GM18505 (cell line): ENCODE data around the gene PLOD3.
"Not testable (repeated sequence)": the region's sequence is repeated elsewhere in the genome, so short reads cannot be mapped to it uniquely, and the experiment has no call there.

Experiments used
- ATAC-seq: cut with Tn5 transposase; IDR thresholded peaks from one replicate; pipeline ENCODE4 v1.9.1; 2021; ENCODE audit not compliant: unreplicated experiment
- POLR2A ChIP-seq: IDR thresholded peaks from 4 replicates; pipeline ENCODE4 v1.6.1; 2011; ENCODE audit warnings: borderline replicate concordance; ENCODE audit not compliant: insufficient read depth, insufficient read length; ENCODE audit errors: extremely low read depth

Gene PLOD3

DNA sequence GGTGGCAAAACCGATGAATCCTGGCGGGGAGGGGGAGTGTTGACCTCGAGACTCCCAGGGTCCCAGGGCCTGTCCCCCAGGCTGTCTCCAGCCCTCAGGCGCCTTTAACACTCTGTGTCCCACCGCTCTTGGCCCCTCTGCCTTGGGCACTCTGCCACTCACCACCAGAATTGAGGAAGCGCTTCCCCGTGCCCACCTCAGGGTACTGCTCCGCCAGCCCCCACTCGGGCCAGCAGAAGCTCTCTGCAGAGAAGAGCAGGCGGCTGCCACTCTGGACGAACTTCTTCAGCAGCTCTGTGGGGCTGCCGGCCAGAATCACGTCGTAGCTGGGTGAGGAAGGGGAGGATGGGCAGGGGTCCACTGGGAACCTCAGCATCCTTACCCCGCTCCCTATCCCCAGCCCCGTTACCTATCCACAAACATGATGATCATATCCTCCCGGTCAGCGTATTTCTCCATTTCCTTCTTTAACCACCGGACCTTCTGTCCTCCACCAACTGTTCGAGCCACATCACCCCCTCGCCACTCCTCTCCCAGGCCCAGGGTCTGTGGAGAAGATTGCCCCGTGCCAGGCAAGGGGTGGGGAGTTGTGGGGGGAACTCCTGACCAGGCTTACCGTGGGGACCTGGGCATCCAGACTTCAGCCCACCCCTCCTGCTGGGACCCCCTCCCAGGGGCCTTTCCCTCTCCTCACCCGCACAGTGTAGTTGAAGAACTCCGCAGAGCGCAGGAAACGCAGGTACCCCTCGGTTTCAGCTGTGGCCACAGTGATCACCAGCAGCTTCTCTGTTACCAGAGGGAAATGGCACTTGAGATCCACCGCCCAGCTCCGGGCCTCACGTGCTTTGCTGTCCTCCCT is 1.2 kb downstream of the PLOD3 start:
- no peak for TF ChIP-seq POLR2A
- ATAC-seq: no peak

DNA sequence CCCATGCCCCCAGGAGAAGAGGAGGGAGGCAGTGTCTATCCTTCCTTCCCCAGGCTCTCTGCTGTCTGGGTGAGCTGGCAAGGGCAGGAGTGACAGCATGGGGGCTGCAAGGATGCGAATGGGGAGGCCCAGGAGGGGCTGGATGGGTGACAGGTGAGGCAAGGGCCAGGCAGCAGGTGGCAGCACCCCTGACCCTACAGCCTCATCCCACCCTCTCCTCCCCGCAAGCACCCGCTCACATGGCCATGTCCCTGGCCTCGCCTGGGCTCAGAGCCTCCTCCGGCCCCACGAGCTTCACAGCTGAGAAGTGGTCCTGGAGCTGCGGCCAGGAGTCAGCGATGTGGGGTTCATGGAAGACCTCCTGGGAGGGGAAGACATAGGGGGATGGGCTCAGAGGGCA is 5.4 kb downstream of the PLOD3 start:
- TF ChIP-seq POLR2A: no peak
- no peak for ATAC-seq

DNA sequence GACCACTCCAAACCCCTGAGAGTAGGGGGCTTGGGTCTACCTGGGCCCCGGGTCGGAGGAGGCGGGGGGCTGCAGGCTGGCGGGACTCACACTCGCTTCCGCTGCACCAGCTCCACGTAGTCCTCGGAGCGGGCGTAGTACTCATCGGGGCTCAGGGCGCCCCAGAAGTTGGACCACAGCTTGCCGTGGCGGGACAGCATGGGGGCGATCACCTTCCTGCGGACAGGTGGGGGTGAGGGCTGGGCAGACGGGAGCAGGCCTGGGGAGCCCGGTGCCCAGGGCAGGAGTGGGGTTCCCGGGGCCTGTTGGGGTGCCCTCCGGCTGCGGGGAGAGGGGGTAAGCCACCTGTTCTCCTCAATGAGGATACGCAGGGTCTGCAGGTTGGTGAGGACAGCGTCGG is 5.9 kb downstream of the PLOD3 start:
- no peak for TF ChIP-seq POLR2A
- ATAC-seq: no peak

DNA sequence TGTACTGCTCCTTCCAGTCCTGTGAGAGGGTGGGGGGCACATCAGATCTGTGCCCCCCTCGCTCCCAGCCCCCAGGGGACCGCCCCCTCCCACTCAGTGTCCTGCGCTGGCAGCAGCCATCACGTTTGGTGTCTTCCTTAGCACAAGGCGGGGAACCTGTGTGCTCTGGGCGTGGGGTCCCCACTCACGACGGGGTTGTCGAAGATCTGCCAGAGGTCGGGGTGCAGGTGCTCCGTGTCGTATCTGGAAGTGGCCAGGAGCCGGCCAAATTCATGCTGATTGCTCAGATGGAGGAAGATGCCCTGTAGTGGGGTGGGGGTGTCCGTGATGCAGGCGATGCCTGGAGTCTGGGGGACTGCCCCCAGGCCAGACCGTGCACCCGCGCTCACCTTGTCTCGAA is 7.2 kb downstream of the PLOD3 start:
- no peak for TF ChIP-seq POLR2A
- ATAC-seq: no peak

DNA sequence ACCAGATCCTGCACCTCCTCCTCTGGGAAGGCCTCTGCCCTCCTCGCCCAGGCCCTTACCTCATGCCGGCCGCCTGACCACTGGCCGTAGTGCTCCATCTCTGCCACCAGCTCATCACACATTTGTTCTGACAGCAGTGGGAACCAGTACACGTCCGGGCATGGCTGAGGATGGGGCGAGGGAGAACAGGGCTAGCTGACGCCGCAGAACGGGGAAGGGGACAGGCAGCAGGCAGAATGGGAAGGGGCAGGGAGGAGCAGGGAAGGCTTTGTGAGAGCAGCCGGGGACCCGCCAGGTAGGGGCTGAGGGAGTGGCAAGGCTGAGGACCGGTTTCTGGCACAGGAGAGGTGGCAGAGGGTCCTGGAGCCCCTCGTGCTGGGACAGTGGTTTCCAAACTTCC is 8.6 kb downstream of the PLOD3 start:
- no peak for ATAC-seq
- TF ChIP-seq POLR2A: no peak

DNA sequence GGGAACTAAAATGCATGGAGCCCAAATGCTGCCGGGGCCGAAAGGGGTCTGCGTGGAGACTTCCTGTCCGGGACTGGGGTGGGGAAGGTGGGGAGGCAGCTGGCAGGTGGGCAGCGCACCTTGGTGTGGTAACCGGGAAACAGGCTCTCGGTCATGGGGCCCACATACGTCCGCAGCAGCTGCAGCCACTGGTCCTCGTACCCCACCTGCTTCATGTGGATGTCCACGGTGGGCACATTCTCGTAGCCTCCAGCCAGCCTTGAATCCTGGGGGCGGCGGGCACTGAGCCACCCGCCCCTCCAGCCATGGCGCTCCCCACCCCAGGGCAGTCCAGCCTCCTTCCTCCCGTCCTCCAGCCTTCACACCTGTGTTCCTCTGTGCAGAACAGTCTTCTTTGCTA is 9.9 kb downstream of the PLOD3 start:
- no peak for ATAC-seq
- no peak for TF ChIP-seq POLR2A

DNA sequence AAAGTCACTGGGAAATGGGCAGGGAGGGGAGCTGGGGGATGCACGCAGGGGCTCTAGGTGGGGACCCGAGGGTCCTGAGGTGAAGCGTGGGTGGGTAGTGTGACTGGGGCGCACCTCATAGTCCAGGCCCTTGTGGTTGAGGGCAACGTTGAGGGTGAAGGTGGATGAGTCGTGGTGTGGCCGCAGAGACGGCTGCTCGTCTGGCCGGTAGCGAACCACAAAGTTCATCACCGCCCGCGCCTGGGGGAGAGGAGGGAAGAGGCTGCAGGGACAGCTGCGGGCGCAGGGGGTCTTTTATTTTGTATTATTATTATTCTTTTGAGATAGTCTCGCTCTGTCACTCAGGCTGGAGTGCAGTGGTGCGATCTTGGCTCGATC is 10.7 kb downstream of the PLOD3 start:
- no peak for TF ChIP-seq POLR2A
- no peak for ATAC-seq

DNA sequence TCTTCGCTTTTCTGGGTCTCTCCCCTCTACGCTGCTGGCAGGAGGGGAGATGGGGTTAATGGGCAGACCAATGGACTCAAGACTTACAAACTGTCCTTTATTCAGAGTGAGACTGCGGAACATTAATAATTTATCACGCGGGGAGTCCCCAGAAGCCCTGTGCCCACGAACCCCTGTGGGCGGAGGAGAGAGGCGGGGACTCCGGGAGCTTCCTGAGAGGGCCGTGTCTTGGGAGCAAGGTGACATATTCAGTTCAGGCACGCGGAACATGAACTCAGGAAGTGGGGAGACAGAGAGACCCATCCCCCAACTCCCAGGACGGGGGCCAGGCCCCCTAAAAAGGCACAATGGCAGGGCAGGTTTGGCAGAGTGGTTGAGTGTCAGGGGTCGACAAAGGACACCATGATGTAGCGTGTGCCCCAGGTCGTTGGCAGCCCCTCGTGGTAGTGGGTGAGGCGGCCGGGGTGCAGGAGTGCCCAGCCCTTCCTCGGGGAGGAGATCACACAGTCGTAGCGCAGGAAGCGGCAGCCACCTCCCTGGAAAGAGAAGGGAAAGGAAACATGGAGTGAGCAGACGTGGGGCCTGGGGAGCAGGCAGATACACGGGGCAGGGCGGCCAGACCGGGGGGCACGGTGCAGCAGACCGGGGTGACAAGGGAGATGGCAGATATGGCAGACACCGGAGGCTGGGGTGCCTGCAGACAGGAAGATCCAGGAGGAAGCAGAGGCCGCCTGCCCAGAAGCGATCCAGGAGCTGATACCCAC is 11.3 kb downstream of the PLOD3 start:
- no peak for ATAC-seq
- no peak for TF ChIP-seq POLR2A

DNA sequence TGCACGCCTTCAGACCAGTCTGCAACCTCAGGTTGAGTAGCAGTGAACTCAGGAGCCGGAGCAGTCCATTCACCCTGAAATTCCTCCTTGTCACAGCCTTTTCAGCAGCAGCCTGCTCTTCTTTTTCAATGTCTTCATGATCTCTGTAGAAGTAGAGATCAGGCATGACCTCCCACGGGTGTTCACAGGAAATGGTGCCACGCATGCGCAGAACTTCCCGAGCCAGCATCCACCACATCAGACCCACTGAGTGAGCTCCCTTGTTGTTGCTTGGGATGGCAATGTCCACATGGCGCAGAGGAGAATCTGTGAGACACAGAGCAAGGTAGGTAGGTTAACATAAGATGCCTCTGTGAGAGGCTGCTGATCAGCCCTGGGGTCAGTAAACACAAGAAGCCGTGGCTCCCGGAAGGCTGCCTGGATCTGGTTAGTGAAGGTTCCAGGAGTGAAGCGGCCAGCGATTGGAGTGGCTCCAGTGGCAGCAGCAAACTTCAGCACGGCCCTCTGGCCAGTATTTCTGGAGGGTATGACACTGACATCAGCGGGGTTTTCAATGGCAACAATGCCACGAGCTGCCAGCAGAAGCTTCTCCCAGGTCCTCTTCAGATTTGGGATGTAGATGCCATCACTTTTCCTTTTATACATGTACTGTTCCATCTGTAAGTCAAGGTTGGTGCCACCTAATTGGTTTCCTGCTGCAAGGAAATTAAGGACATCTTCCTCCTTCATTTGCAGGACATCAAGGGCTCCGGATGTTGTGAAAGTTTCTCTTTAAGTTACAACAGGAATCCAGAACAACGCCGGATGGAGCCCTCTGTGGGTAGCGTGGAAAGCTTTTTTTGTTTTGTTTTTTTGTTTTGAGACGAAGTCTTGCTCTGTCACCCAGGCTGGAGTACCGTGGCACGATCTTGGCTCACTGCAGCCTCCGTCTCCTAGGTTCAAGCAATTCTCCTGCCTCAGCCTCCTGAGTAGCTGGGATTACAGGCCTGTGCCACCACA is 13.3 kb downstream of the PLOD3 start:
- not testable (repeated sequence) for ATAC-seq

DNA sequence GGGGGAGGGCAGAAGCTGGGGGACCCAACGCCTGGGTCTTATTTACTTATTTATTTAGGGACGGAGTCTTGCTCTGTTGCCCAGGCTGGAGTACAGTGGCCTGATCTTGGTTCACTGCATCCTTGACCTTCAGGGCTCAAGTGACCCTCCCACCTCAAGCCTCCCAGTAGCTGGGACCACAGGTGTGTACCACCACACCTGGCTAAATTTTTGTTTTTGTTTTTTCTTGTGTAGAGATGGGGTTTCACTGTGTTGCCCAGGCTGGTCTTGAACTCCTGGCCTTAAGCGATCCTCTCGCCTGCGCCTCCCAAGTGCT is 14.8 kb downstream of the PLOD3 start:
- TF ChIP-seq POLR2A: no peak
- no peak for ATAC-seq

DNA sequence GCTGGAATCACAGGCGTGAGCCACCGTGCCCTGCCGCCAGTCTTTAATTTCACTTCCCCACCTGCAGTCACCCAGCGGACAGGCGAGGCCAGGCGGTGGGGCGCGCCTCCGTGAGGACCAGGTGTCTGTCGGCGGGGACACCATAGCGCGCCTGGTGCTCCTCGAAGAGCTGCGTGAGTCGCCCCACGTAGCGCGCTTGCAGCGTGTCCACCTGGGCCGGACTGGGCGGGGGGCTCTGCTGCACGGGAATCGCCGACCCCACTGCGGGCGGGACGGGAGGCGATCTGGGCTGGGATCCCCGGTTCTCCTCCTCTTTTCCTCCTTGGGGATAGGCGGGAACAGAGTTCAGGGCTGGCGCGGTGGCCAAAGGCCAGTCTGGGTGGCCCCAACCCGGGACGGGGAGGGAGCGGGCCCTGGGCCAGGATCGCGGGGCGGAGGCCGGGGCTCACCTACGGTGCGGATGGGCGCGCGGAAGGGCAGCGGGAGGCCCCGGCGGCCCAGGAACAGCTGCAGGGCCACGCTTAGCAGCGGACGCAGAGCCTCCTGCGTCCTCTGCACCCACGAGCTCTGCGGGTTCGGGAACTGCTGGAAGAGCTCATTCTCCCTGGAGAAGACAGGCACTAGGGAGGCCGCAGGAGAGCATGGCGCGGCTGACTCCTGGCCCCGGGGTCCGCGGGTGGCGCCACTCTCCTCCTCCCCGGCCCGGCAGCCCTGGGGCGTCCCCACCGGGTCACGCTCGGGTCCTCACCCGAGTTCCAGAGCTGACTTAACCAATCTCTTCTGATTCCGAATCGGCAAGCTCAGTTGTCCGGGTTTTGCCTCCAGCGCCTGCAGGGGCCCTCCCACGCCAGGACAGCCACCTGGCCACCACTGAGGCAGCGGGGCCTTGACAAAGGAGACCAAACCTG is 15.4 kb downstream of the PLOD3 start:
- no peak for TF ChIP-seq POLR2A
- no peak for ATAC-seq

DNA sequence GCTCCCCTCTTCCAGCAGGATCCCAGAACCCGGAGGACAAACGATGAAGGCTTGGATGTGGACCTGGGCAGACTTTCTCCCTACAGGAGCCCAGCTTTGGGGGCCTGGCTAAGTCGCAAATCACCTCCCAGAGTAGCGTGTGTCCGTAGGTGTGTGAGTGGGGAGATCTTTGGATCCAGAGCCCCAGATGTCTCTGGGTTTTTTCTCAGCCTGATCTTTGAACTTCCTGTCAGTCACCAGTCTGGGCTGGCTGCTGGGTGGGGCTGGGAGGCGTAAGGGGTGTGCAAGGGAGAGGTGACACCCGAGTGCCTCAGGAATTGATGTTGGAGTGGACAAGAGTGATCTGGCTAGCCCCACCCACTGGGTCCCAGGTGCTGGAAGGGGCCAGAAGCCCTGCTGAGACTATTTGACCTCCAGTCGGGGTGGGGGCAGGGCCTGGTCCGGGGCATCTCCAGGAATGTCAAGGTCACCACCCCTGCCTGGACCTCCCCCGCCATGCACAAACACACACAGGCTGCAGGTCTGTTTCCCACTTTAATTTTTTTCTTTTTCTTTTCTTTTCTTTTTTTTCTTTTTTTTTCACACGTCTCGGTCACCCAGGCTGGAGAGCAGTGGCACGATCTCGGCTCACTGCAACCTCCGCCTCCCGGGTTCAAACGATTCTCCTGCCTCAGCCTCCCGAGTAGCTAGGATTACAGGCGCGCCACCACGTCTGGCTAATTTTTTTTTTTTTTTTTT is 16.4 kb downstream of the PLOD3 start, which contains the start of gene MOGAT3:
MOGAT3 (minus strand) TSS at position 175 of the 738 bp plus-strand sequence. CDS start 182 bp downstream, outside the sequence.
- TF ChIP-seq POLR2A: no peak
- no peak for ATAC-seq
